HG03060 (cell line): Measurements from ENCODE around the gene ACAP2.
"Not testable (repeated sequence)": the region's sequence is repeated elsewhere in the genome, so short reads cannot be mapped to it uniquely, and the experiment has no call there.

Experiments used
- ATAC-seq: cut with Tn5 transposase; IDR thresholded peaks from one replicate; pipeline ENCODE4 v1.9.1; 2021; ENCODE audit warnings: low read depth, moderate number of reproducible peaks; ENCODE audit not compliant: unreplicated experiment

ACAP2 gene

GRCh38 chr3:195395208-195395816, 47.5 kb downstream of the ACAP2 start:
- ATAC-seq: no peak

- ATAC-seq: no peak
Observed at GRCh38 chr3:195394700-195395099, 48.1 kb downstream of the ACAP2 start.

GRCh38 chr3:195394024-195394423, 48.8 kb downstream of the ACAP2 start:
- ATAC-seq: no peak

- ATAC-seq: no peak
Observed at GRCh38 chr3:195388380-195388779, 54.4 kb downstream of the ACAP2 start.

- no peak for ATAC-seq
Observed at GRCh38 chr3:195386739-195387138, 56.1 kb downstream of the ACAP2 start.

GRCh38 chr3:195385526-195385925, 57.3 kb downstream of the ACAP2 start:
- ATAC-seq: no peak

- ATAC-seq: no peak
Observed at GRCh38 chr3:195384952-195385351, 57.9 kb downstream of the ACAP2 start.

- no peak for ATAC-seq
Observed at GRCh38 chr3:195372220-195372619, 70.6 kb downstream of the ACAP2 start.

- no peak for ATAC-seq
Observed at GRCh38 chr3:195366200-195366925, 76.5 kb downstream of the ACAP2 start.

GRCh38 chr3:195365371-195365770, 77.4 kb downstream of the ACAP2 start:
- no peak for ATAC-seq

GRCh38 chr3:195357797-195358196, 85.0 kb downstream of the ACAP2 start:
- not testable (repeated sequence) for ATAC-seq

- ATAC-seq: no peak
Observed at GRCh38 chr3:195356151-195357086, 86.4 kb downstream of the ACAP2 start.

- not testable (repeated sequence) for ATAC-seq
Observed at GRCh38 chr3:195354009-195354408, 88.8 kb downstream of the ACAP2 start.

- no peak for ATAC-seq
Observed at GRCh38 chr3:195352895-195353488, 89.8 kb downstream of the ACAP2 start.

GRCh38 chr3:195348426-195349115, 94.2 kb downstream of the ACAP2 start:
- ATAC-seq: no peak

GRCh38 chr3:195337747-195338146, 105.1 kb downstream of the ACAP2 start:
- no peak for ATAC-seq

GRCh38 chr3:195334967-195335366, 107.9 kb downstream of the ACAP2 start:
- no peak for ATAC-seq

- no peak for ATAC-seq
Observed at GRCh38 chr3:195319060-195319459, 123.8 kb downstream of the ACAP2 start.

GRCh38 chr3:195312714-195313113, 130.1 kb downstream of the ACAP2 start:
- ATAC-seq: no peak

GRCh38 chr3:195307711-195308110, 135.1 kb downstream of the ACAP2 start:
- no peak for ATAC-seq
